ENCODE results near the gene RASD2.
"Not testable (repeated sequence)": the region's sequence is repeated elsewhere in the genome, so short reads cannot be mapped to it uniquely, and the experiment has no call there.

The RASD2 gene, protein sequence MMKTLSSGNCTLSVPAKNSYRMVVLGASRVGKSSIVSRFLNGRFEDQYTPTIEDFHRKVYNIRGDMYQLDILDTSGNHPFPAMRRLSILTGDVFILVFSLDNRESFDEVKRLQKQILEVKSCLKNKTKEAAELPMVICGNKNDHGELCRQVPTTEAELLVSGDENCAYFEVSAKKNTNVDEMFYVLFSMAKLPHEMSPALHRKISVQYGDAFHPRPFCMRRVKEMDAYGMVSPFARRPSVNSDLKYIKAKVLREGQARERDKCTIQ

GRCh38 chr22:35540595-35541253, at the start of gene RASD2:
Gene RASD2 (plus strand): TSS chr22:35540831. CDS start chr22:35546810, 5,979 bp downstream.
- DNase-seq (ENCODE audit: low read depth) = peak; percentile 28

DNA sequence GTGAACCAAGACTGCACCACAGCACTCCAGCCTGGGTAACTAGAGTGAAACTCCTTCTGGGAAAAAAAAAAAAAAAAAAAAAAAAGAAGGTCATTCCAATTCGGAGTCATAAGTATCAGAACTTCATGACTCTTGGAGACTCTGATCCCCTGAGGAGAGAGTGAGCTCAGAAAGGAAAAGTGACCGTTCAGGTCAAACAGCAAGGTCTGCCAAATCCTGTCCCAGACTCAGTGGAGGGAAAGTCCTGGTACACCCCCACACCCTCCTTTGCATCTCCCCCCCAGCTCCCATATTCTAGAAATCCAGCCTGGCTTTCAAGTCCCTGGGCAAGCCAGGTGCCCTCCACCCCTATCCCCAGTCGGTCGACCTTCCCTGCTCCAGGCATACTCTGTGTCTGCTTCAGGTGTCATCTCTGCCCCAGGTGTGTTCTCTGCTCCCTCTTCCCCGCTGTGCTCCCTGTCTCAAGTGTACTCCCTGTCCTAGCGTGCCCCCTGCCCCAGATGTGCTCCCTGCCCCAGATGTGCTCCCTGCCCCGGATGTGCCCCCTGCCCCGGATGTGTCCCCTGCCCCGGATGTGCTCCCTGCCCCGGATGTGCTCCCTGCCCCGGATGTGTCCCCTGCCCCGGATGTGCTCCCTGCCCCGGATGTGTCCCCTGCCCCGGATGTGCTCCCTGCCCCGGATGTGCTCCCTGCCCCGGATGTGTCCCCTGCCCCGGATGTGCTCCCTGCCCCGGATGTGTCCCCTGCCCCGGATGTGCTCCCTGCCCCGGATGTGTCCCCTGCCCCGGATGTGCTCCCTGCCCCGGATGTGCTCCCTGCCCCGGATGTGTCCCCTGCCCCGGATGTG, 49.3 kb upstream of the RASD2 start:
- not testable (repeated sequence) for DNase-seq (ENCODE audit: low read depth)

DNA sequence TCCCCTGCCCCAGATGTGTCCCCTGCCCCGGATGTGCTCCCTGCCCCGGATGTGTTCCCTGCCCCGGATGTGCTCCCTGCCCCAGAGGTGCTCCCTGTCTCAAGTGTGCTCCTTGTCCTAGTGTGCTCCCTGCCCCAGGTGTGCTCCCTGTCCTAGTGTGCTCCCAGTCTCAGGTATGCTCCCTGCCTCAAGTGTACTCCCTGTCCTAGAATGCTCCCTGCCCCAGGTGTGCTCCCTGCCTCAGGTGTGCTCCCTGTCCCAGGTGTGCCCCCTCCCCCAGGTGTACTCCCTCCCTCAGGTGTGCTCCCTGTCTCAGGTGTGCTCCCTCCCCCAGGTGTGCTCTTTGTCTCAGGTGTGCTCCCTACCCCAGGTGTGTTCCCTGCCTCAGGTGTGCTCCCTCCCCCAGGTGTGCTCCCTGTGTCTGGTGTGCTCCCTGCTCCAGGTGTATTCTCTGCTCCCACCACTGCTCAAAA, 48.7 kb upstream of the RASD2 start:
- DNase-seq (ENCODE audit: low read depth) = no peak

DNA sequence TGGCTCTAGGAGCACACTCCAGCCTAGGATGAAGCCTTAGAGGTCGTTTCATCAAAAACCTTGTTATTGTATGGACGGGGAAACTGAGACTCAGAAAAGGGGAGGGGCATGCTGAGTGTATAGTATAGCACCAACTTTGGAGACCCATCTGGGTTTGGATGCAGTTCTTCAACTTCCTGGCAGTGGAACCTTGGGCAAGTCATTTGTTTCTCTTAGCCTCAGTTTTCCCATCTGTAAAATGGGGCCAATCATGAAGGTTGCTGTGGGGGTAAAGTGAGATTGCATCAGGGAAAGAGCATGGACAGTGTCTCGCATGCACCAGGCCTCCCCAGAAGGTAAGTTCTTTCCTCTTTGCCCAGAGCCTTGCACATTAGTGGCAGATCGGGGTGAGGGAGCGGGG, 47.6 kb upstream of the RASD2 start:
- DNase-seq (ENCODE audit: low read depth) = no peak

GRCh38 chr22:35495711-35496110, 44.9 kb upstream of the RASD2 start:
- not testable (repeated sequence) for DNase-seq (ENCODE audit: low read depth)

- no peak for DNase-seq (ENCODE audit: low read depth)
Measured at GRCh38 chr22:35496768-35497312, 43.8 kb upstream of the RASD2 start.

DNA sequence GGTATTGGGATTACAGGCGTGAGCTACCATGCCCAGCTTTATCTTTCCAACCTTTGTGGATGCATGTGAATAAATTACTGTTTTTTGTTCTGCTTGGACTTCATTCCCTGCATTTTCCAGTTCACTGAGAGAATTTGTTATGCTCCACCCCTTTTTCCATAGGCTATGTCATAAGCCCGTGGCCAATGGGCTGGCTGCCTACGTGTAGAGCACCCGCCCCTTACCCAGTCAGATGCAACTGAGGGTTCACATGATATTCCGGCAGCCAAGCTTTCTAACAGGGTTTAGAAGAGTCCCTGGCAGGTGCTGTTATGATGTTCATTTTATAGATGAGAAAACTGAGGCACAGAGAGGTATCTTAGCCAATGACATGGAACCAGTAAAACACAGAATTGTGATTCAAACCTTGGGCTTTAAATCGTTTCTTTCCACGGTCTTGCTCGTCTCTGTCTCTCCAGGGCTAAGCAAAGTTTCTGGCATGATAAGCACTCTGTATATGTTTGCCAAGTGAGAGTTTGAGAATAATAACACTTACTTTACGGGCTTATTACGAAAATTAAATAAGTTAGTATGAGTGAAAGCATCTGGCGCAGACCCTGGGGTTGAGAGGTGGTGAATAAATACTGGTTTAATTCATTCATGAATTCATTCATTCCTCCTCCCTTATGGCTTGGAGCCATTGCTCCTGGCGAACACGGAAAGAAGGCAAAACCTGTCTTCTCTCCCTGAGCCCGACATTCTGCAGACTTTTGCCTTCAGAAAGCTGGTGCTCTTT, 42.4 kb upstream of the RASD2 start:
- no peak for DNase-seq (ENCODE audit: low read depth)

GRCh38 chr22:35502836-35503235, 37.8 kb upstream of the RASD2 start:
- no peak for DNase-seq (ENCODE audit: low read depth)

- no peak for DNase-seq (ENCODE audit: low read depth)
Measured at GRCh38 chr22:35505399-35506258, 35.0 kb upstream of the RASD2 start.

DNA sequence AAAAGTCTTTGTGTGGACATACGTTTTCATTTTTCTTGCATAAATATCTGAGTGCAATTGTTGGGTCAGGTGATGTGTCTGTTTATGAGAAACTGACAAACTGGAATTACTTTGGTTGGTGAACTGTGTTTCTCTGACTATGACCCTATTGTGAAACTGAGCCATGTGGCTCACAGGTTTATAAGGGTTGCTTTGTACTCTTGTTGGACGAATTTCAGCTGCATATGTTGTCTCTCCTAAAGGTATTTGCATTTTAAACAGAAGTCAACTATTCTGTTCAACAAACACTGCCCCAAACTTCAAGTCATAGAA, 34.4 kb upstream of the RASD2 start:
- no peak for DNase-seq (ENCODE audit: low read depth)

GRCh38 chr22:35507851-35508250, 32.8 kb upstream of the RASD2 start:
- not testable (repeated sequence) for DNase-seq (ENCODE audit: low read depth)

DNA sequence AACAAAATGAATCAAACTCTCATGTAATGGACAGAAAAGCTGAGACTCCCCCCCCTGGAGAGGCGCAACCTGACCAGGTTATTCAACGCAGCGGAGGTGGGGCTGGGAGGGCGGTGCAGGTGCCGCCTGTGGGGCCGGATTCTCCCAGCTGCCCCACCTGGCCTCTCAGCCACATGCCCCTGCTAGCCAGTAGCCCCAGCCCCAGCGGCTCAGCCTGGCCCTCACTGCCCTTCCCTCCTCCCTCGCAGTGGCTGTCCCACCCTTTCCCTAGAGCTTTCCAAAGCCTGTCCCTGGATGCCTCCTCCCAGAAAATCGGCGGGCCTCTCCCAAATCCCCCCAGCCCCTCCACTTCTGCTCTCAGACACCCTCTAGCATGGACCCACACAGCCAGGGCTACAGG, 31.2 kb upstream of the RASD2 start:
- DNase-seq (ENCODE audit: low read depth) = no peak

DNA sequence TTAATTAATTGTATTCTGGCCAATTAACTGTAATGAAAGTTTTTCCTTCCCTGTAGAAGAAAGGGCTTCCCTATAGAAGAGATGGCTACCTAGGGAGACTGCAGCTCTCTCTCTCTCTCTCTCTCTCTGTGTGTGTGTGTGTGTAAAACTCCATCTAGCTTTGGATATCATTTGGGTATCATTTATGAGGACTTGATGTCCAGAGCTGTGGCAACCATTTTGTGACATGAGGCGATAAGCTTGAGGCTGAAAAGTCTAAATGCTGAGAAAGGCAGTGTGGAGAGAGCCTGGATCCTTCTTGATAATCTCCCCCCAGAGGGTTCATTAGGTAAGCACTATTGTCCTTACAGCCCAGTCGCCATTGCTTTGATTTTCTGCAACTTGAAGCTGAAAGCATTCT, 30.7 kb upstream of the RASD2 start:
- no peak for DNase-seq (ENCODE audit: low read depth)

- DNase-seq (ENCODE audit: low read depth) = no peak
Measured at GRCh38 chr22:35510481-35510934, 30.1 kb upstream of the RASD2 start.

DNA sequence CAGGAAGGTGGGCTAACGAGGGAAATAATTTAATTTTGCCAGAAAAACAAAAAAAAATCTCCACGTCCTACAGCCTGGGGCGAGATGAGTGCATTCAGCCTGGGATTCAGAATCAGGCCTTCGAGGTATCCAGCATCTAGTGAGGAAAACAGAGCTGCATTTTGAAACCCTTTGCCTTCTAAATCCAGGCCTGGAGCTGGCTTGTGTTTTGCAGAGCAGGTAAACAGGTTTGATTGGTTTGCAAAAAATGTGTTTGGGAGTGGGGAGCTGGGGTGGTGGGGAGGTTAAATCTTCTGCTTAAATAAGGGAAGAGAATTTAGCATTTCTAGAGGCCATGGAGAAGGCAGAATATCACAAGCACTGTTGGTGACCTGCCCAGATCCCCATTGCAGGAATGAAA, 29.7 kb upstream of the RASD2 start:
- no peak for DNase-seq (ENCODE audit: low read depth)

GRCh38 chr22:35514366-35514765, 26.3 kb upstream of the RASD2 start:
- no peak for DNase-seq (ENCODE audit: low read depth)

GRCh38 chr22:35515952-35516351, 24.7 kb upstream of the RASD2 start:
- DNase-seq (ENCODE audit: low read depth) = not testable (repeated sequence)

- DNase-seq (ENCODE audit: low read depth) = no peak
Measured at GRCh38 chr22:35516723-35517122, 23.9 kb upstream of the RASD2 start.

- no peak for DNase-seq (ENCODE audit: low read depth)
Measured at GRCh38 chr22:35517207-35517606, 23.4 kb upstream of the RASD2 start.

DNA sequence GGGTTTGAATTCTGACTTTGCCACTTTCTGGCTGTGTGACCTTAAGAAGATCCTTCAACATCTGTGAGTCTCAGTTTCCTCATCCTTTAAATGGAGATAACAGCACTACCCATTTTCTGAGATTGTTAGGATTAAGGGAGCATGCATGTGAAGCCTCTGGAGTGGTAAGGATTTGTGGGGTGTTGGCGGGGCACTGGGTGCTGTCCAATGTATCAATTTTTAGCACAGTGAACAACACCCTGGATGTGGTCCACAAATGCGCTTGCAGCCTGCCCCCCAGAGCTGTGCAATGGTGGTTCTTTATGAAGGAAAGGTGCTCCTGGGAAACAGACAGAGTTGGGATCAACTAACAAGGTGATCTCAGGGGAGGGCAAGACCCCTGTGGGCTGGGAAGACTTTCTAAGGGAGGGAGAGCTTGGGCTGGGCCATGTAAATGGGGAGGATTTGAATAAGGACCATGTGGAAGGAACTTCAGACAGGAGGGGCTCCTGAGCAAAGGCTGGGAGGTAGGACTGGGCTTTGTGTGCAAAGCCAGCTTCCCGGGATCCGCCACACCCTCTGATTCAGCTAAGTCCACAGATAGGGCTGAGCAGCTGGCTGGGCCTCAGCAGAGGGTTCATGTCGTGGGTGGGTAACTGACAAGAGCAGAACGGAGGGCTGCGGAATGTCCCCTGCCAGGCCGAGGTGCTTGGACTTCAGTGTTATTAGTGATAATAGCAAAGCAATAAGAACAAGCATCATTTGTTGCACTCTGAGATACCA, 22.7 kb upstream of the RASD2 start:
- no peak for DNase-seq (ENCODE audit: low read depth)

Data from activated T-helper 9 cell treated with anti-CD3 and anti-CD28 coated beads, Interleukin-2, amount 50 U/mL, for 16 hours (primary cell).